Thoracic aorta endothelial cell (primary cell): Measurements from ENCODE around the gene ZIC4. TPM values are rescaled to one million over a fixed set of nuclear protein-coding genes. Genes with fewer than 3 reads are reported as not detected.

Experiments
- total RNA-seq: library from RNA; depleted of rRNA; stranded (reverse); fragments of >200 nt; gene quantifications from 2 replicates; pipeline ENCODE4 v1.2.3, GENCODE V29; 2012

ZIC4 gene
- 0.40 TPM in 1 of 2 replicates, not detected in the other for total RNA-seq

GRCh38 chr3:147406028-147406931 is at the start of gene ZIC4:
ZIC4 (minus strand) TSS chr3:147406543; CDS start chr3:147402797, 3,746 bp downstream.

GRCh38 chr3:147409143-147410115 is 3.1 kb upstream of the ZIC4 start, which contains the start of gene ZIC1:
ZIC1 (plus strand) TSS chr3:147409365; CDS start chr3:147410113, 748 bp downstream.

Other genes with a start within 250 kb of the ZIC4 start
- 1.7 TPM in 1 of 2 replicates, not detected in the other for gene ZIC1, start 2.8 kb upstream of the ZIC4 start, total RNA-seq